22Rv1 (cell line): Measurements from ENCODE around the gene RBBP9.

Source experiments
- CTCF ChIP-seq: fragments of 450-650 bp; IDR thresholded peaks from 2 replicates; pipeline ENCODE4 v1.5.1; 2017; ENCODE audit warnings: mild to moderate bottlenecking
- ZFX ChIP-seq: fragments of 450-650 bp; IDR thresholded peaks from 2 replicates; pipeline ENCODE4 v1.6.1; 2017; ENCODE audit warnings: antibody characterized with exemption, borderline replicate concordance

GRCh38 chr20:18513208-18513607 is 16.2 kb upstream of the RBBP9 start:
- no peak for TF ChIP-seq CTCF
- no peak for TF ChIP-seq ZFX
